Sigmoid colon (tissue), 3 donors: ENCODE data around the gene AFF4.

Source experiments
- CTCF ChIP-seq, 4 experiments: fragments of 450-650 bp in 3 of 4; fragments of 200-600 bp in 1 of 4; IDR thresholded peaks; one replicate each; pipeline ENCODE4 v1.5.1; 2016 to 2019; ENCODE audit warnings: antibody characterized with exemption in 4 of 4, mild to moderate bottlenecking in 3 of 4, moderate library complexity in 2 of 4
- POLR2A ChIP-seq, 2 donors: fragments of 450-650 bp; IDR thresholded peaks; one replicate each; pipeline ENCODE4 v1.6.1; 2016; ENCODE audit warnings: antibody characterized with exemption in 2 of 2, mild to moderate bottlenecking in 2 of 2, moderate library complexity in 2 of 2

DNA sequence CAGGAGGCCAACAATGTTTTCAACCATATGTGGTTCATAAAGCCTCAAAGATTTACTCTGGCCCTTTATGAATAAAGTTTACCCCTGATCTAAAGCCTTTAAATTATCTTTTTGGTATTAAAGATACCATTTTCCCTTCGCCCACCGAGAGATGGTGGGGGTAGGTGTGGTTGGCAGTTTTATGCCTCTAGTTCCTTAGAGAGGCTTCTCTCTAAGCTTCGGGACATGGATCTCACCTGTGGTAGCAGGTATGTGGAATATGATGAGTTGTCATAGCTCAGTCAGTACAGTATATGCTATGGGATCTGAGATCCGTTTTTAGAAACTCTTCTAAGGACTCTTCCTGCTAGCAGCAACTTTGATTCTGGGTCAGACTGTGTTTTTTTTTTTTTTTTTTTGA lies 94.7 kb downstream of the AFF4 start:
- TF ChIP-seq CTCF (IDR thresholded peaks at IDR 0.05) = no peak
- no peak for TF ChIP-seq POLR2A (IDR thresholded peaks at IDR 0.05)
